ENCODE measurements around the gene DLG2.

The DLG2 gene

DNA sequence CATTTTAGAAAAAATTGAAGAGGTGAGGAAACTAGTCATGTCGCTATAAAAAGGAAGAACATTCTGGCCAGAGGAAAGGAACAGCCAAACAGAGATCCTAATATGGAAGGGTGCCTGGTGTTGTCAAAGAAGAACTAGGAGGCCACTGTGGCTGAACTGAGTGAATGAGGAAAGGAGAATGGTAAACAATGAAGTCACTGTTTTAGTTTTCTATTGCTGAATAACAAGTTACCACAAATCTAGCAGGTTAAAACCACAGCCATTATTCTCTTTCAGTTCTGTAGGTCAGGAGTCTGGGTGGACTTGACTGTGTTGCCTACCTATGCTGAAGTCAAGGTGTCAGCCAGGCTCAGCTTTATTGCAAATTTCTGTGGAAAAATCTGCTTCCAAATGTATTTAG is 1791.7 kb downstream of the DLG2 start:
- no peak overlapping the region for H3K4me3 ChIP-seq (ENCODE audit: low read length)
- no peak for DNase-seq (ENCODE audit: low read depth, low spot score)

DNA sequence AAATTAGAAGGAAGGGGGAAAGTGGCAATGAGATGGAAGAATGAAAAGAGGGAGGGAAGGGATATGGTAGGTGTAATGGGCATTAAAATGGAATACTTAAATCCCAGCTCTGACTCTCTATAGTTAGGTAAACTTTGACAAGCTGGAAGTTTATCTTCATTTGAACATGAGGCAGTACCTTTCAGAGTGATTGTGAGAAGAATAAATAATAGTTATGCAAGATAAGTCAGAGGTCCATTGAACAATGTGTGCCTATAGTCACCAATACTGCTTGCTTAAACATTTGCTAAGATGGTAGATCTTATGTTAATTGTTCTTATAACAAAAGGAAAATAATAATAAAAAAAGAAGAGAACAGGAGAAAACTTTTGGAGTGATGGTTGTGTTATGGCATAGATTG is 1795.2 kb downstream of the DLG2 start:
- DNase-seq (ENCODE audit: low read depth, low spot score), result no peak
- H3K4me3 ChIP-seq (ENCODE audit: low read length), result no peak overlapping the region

DNA sequence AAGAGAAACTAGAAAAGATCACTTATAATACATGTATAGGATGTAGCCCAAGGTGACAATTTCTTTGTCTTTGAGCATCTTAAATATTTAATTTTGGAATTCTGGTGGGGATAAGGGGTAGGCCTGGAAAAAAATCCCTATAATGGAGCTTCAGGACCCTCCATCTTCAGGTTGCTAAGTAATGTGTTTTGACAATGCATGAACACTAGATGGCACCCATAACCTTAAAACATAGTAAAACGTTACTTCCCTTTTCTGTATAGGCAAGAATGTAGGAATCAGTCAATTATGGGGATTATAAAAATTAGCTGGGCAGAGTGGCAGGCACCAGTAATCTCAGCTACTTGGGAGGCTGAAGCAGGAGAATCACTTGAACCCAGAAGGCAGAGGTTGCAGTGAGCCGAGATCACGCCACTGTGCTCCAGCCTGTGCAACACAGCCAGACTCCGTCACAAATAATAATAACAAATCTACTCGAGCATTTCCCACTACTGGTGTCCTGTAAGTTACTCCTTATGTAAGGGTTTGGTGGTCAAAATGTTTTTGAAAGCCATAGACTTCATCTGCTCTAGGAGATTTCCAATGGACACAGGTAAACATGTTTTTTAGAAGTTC is 1799.1 kb downstream of the DLG2 start:
- peak; percentile 28 for DNase-seq (ENCODE audit: low read depth, low spot score)
- no peak overlapping the region for H3K4me3 ChIP-seq (ENCODE audit: low read length)

DNA sequence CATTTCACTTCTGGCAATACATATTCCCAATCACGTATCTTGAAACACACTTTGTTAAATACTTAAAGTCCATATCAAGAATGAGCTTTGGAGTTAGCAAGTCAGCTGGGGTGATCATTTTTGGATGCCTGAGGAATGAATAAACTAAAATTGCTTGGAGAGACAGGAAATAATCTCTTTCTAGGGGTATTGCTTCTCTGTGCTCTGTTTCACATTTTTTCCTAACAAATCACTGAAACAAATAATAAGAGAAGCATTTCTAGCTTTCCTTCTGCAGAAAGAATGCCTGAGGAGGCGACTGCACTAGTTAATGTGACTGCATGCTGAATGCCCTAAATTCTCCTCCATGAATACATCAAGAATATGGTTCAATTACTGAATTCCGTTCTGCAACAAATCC is 1799.6 kb downstream of the DLG2 start:
- no peak for DNase-seq (ENCODE audit: low read depth, low spot score)
- no peak overlapping the region for H3K4me3 ChIP-seq (ENCODE audit: low read length)

DNA sequence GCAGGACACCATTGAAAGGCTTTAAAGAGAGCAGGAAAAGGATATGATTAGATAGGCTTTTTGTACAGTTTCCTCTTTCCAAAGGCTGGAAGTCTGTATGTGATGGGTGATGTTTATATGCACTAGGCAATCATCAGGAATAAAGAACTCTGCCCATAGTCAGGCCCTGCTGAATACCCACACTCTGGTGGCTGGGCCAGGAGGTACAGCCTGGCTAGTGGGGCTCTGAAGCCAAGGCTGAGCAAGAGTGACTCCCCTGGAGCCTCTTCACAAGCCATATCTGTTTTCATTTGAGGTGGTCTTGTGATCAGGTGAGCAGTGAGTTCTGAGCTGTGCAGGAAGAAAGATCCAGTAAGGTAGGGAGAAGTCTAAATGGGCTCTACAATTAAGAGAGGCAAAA is 1801.1 kb downstream of the DLG2 start:
- DNase-seq (ENCODE audit: low read depth, low spot score), result no peak
- H3K4me3 ChIP-seq (ENCODE audit: low read length), result no peak overlapping the region

DNA sequence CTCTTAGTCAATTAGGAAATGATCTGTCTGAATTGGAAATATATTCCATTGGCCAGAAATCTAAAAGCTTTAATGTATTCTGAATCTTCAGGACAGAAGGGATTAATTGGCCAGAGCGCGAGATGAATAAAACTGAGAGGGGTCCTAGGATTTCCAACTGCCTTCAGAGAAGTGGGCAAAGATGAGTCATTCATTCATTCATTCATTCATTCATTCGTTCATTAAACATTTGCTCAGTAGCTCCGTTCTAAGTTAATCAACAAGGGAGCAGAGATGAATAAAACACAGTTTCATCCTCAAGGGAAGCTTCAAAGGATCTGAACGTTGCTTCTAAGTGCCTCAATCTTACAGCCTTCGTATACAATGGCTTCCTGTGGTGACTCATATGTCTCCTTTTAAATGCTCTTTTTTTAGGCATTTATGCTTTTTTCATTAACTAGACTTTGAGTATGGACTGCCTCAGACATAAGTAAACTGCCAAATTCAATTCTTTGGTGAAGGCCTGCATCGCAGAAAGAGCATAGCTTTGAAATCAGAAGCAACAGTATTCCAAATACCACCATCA is 1803.6 kb downstream of the DLG2 start:
- no peak overlapping the region for H3K4me3 ChIP-seq (ENCODE audit: low read length)
- no peak for DNase-seq (ENCODE audit: low read depth, low spot score)

DNA sequence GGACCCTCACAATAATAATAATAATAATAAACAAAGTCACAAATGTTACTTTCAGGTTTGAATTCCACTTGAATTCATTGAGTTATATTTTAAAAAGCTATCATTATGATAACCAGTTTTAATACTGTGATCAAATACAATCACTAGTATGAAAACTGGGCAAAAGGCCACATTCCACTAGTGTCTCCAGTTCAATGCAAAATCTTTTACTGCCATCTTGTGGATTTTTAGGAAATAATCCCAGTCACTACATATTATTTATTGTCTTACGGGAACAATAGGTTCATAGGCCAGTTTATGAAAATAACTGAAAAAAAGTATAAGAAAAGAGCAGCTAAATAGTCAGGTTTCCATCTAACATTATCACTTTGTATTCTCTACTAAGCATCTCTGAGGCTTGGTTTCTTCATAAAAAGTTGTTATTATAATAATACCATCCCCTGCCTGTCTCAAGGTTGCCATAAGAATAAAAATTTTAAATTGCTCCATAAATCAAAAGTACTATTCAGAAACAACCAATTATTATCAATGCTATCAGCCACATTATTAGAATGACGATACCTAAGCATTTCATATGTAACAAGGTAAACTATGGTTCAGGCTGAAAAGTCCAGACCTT is 1807.1 kb downstream of the DLG2 start:
- H3K4me3 ChIP-seq (ENCODE audit: low read length), result no peak overlapping the region
- peak; percentile 25 for DNase-seq (ENCODE audit: low read depth, low spot score)

DNA sequence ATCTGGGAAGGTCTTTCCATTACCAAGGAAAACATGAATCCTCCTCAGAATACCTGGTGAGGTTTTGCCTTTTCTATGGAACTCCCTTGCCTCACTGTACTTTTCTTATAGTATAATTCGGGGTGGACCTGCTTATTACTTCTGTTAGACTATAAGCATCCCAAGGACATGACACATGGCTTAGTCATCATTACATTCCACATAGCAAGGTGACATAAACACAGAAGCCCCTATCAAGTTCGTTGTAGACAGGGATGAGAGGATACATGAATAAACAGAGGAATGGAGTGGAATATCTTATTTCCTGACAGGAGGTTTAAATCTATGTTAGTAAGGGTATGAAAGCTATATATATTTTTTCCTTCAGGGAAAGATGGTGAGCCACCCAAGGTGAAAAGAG is 1808.8 kb downstream of the DLG2 start:
- no peak overlapping the region for H3K4me3 ChIP-seq (ENCODE audit: low read length)
- DNase-seq (ENCODE audit: low read depth, low spot score), result no peak

DNA sequence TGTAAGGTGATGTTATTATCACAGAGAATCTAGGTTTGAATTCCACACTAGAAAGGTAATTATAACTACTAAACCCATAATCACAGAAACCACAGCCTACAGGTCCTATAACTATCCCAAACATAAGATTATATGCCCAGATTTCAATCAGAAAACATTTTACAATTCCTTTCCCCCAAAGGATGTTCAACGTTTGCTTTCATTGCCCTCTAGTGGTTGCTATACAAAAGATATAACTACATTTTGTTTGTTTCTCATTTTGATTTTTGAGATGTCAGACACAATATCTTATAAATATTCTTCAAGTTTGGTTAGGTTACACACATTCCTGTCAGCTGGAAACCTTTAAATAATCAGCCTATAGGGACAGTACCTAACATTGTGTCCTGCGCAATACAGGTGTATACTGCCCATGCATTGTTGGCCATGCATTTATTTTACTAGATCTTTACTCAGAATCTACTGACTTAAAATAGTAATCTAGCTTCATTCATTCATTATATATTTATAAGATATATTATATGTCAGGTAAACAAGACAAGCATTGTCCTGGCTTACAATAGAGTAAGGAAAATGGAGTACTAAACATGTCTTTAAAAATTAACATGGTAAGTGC is 1810.5 kb downstream of the DLG2 start:
- no peak overlapping the region for H3K4me3 ChIP-seq (ENCODE audit: low read length)
- peak; percentile 10 for DNase-seq (ENCODE audit: low read depth, low spot score)

DNA sequence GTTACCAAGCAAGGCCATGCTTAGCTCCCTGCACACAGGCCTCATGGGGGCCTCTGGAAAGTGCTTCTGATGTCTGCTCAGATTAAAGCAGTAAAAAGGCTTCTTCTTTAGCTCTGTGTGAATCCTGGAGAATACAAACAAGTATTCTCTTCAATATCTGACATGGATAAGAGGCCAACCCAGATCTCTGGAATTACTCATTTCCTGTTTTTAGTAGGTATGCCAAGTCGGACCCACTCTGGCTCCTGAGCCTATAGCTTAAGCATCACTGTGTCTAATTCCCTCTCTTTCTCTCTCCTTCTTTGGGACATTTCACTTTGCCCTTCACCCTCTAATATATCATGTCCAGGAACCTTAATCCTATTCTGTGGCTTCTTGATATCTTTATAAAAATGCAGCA is 1811.4 kb downstream of the DLG2 start:
- no peak overlapping the region for H3K4me3 ChIP-seq (ENCODE audit: low read length)
- no peak for DNase-seq (ENCODE audit: low read depth, low spot score)

DNA sequence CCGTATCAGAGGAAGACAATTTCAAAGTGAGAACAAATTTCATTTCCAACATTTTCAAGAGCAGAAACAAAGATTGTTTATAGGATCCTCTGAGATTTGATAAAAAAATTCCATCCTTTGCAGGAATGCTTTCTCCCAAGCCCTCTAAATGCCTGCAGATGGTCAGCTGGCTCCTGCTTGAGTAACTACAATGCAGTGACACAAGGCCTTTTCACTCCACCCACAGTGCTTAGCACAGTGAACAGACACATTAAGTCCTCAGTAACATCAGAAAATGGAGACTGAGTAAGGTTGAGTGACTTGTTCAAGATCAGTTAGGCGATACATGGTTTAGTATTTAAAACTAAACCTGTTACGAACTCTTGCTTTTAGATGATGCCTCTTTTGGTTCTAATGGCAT is 1813.8 kb downstream of the DLG2 start:
- no peak overlapping the region for H3K4me3 ChIP-seq (ENCODE audit: low read length)
- DNase-seq (ENCODE audit: low read depth, low spot score), result no peak

DNA sequence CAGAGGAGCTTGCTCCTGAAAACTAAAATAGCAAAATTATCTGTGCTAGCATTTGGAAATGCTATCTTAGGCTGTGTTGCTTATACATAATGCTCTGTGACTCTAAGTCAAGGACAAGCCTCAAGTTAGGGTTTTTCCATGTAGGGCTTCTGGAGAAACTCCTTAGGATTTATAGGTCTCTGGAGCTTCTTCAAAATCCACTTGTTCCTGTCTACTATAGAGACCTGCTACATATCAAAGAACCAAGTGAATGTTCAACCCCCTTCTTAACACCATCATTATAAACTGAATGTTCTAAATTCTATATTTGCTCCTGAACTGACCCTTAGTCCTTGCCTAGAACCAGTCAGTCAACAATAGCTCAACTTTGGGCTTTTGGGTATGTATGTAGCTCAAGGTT is 1817.9 kb downstream of the DLG2 start:
- H3K4me3 ChIP-seq (ENCODE audit: low read length), result no peak overlapping the region
- no peak for DNase-seq (ENCODE audit: low read depth, low spot score)

DNA sequence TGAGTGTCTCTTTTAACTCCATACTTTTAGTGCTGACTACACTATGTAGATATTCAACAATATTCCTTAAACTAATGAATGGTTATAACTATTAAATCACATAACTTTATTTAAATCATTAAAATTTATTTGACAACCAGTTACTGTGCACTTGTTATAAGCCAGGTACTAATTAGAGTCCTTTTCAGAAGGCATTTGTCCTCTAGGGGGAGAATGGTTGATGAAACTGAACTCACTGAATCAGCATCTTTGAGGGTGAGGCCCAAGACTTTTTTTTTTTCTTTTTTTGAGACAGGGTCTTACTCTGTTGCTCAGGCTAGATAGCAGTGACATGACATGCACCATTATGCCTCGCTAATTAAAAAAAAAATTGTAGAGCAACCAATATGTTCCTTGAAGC is 1825.3 kb downstream of the DLG2 start:
- H3K4me3 ChIP-seq (ENCODE audit: low read length), result no peak overlapping the region
- peak; percentile 11 for DNase-seq (ENCODE audit: low read depth, low spot score)

DNA sequence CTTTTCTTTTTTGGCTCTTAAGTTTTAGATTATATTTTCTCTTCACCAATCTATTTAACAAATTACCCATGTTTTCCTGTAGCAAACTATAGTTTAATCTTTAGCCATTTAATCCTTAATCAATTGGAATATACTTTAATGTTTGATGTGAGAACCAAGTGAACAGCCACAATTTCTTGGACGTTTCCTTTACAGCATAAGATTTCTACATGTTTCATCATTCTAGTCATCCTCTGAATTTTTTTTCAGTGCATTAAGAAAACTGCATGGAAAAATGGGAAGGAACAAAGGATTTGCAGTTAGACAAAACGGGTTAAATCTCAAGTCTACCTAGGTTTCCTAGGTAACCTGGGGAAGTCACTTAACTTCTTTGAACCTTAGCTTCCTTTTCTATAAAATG is 1833.8 kb downstream of the DLG2 start:
- no peak for DNase-seq (ENCODE audit: low read depth, low spot score)
- H3K4me3 ChIP-seq (ENCODE audit: low read length), result no peak overlapping the region

DNA sequence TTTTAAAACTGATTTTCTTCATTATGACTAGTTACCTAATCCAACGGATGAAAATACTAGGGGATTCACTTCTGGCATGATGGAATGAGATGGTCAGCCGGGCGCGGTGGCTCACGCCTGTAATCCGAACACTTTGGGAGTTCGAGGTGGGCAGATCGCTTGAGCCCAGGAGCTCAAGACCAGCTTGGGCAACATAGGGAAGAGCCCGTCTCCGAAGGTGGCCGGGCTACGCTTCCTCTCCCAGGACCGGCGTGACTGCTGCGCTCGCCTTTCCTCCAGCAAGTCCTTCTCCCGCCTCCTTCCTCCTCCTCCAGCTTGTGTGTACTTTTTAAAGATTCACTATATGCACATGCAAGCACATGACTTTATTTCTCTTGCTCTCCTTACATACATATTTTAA is 1835.6 kb downstream of the DLG2 start:
- DNase-seq (ENCODE audit: low read depth, low spot score), result no peak
- H3K4me3 ChIP-seq (ENCODE audit: low read length), result no peak overlapping the region

DNA sequence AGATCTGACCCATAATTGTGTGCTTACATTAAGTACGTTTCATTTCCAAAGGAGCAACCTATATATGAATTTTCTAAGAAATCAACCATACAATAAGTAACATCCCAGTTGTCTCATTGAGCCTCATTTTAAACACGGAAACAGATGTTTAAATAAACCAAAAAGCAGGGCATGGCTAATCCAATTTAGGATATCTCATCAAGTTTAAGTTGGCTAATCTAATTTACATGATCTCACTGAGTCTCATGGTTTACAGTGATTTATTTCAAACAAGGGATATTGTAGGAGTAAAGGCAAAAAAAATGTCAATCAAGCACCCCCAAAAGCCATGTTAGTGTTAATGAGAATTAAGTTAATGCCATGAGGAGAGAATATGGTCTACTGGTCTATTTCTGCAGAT is 1841.2 kb downstream of the DLG2 start:
- H3K4me3 ChIP-seq (ENCODE audit: low read length), result no peak overlapping the region
- DNase-seq (ENCODE audit: low read depth, low spot score), result no peak

DNA sequence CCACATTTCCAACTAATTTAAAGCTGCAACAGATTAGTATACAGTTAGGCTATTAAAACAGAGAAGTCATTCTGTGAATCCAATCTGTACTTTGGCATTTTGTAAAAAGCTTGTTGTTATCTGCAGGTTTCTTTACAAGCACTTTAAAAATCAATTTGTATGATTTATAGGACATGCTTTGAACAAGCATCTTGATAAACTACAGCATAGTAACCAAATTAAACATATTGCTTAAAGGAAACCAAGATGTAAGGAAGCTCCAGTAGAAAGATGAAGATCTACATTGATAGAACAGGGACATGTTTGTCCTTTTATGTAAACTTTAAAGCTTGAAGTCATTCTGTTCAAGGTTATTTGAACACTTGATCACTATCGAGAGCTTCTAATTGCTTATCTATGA is 1842.7 kb downstream of the DLG2 start:
- DNase-seq (ENCODE audit: low read depth, low spot score), result no peak
- H3K4me3 ChIP-seq (ENCODE audit: low read length), result no peak overlapping the region

DNA sequence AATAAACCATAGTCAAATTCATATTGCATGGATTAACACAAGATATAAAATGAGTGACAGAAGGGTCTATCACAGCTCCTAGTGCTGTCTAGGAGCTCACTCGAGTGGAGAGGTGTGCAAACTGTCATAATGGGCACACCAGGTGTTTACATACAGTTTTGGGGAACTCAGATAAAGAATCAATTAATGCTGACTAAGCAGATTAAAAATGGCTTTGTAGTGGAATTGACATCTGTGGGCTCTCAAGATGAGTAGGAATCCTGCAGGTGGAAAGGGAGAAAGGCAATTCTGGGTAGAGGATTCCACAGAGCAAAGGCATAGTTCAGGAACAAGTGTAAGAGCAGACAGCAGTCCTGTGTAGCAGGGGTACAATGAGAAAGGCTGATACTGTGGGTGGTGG is 1844.8 kb downstream of the DLG2 start:
- no peak overlapping the region for H3K4me3 ChIP-seq (ENCODE audit: low read length)
- DNase-seq (ENCODE audit: low read depth, low spot score), result no peak

DNA sequence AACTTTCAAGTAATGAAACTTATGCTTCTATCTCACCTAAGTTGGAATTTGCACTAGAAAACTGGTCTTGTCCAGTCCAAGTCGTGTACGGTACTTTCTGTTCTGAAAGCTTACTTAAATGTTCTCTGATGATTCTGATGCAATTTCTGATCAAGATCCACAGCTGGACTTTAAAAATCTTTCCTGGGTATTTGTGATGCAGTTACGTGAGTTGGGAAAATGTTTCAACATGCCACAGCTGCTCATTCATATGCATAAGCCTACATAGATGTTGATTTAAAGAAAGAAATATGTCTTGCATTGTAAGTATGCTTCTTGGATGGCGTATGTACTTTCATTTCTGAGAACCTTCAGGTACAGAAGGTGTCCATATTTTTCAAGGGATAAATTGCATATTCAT is 1847.3 kb downstream of the DLG2 start:
- no peak for DNase-seq (ENCODE audit: low read depth, low spot score)
- H3K4me3 ChIP-seq (ENCODE audit: low read length), result no peak overlapping the region

DNA sequence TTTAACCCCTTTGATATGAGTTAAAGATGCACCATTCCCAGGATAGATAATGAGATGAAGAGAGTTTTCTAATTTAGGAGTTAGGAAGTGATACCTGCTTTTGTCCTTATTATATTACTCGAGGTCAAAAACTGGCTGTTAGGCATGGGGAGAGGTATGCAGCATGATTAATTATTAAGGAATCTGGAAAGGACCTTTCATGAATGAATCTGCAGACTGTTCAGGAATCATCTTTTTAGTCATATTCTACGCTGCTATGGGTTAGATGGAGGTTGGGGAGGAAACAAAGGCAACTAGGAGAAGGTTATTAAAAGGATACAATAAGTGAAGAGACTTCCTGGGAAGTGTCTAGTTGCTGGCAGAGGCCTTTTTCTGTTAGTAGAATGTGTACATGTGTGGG is 1848.5 kb downstream of the DLG2 start:
- DNase-seq (ENCODE audit: low read depth, low spot score), result no peak

More for the DNA sequence above, 1848.5 kb downstream of the DLG2 start:
- no peak overlapping the region for H3K4me3 ChIP-seq (ENCODE audit: low read length)
